Spleen (tissue), 11 donors: ENCODE data around the gene DOCK9. TPM values are rescaled to one million over a fixed set of nuclear protein-coding genes. Genes with fewer than 3 reads are reported as not detected.

Experiments used
- DNase-seq: peaks from one replicate; pipeline ENCODE4 v3.0.0-alpha.2; 2020
- H3K27ac ChIP-seq, 8 donors: fragments of 200-600 bp; sonication (generic) in 7 of 8; 1 replicate in 4 of 8; 2 replicates in 4 of 8; pipeline versions ENCODE4 v1.5.0 to v1.8.0; 2016 to 2021; ENCODE audit warnings: inconsistent platforms in 4 of 8, mild to moderate bottlenecking in 4 of 8, moderate library complexity in 1 of 8
- H3K27me3 ChIP-seq, 7 donors: fragments of 200-600 bp; sonication (generic) in 6 of 7; replicated peaks in 1 of 7; 1 replicate in 4 of 7; 2 replicates in 3 of 7; pipeline versions ENCODE4 v1.5.0 to v1.8.0; 2016 to 2021; ENCODE audit warnings: inconsistent platforms in 3 of 7, mild to moderate bottlenecking in 1 of 7
- H3K36me3 ChIP-seq, 6 donors: fragments of 200-600 bp; sonication (generic) in 5 of 6; 1 replicate in 4 of 6; 2 replicates in 2 of 6; pipeline versions ENCODE4 v1.5.0 to v1.8.0; 2016 to 2021; ENCODE audit warnings: inconsistent platforms in 2 of 6
- H3K4me1 ChIP-seq, 6 donors: fragments of 200-600 bp; sonication (generic) in 5 of 6; 1 replicate in 3 of 6; 2 replicates in 3 of 6; pipeline versions ENCODE4 v1.5.0 to v1.8.0; 2016 to 2021; ENCODE audit warnings: inconsistent platforms in 3 of 6
- H3K4me3 ChIP-seq, 8 donors: fragments of 200-600 bp; sonication (generic) in 7 of 8; 1 replicate in 4 of 8; 2 replicates in 4 of 8; pipeline versions ENCODE4 v1.5.0 to v1.8.0; 2016 to 2021; ENCODE audit warnings: inconsistent platforms in 4 of 8, mild to moderate bottlenecking in 4 of 8, moderate library complexity in 2 of 8
- H3K9me3 ChIP-seq, 8 donors: fragments of 200-600 bp; sonication (generic) in 7 of 8; 1 replicate in 4 of 8; 2 replicates in 4 of 8; pipeline versions ENCODE4 v1.5.0 to v1.8.0; 2016 to 2021; ENCODE audit warnings: inconsistent platforms in 4 of 8
- POLR2A ChIP-seq, 3 donors: fragments of 450-650 bp; IDR thresholded peaks; one replicate each; pipeline ENCODE4 v1.5.1; 2017; ENCODE audit warnings: antibody characterized with exemption in 3 of 3, mild to moderate bottlenecking in 1 of 3
- POLR2AphosphoS5 ChIP-seq, 3 donors: sonication (generic); formaldehyde crosslinking; IDR thresholded peaks; one replicate each; pipeline ENCODE4 v1.5.1; 2017; ENCODE audit warnings: antibody characterized with exemption in 3 of 3
- whole genome bisulfite sequencing, 5 donors: extraction: QIAGEN DNeasy Blood & Tissue Kit in 3 of 5; methylation state at CpG; one replicate each; pipeline versions ENCODE4 v1.1.5 to v1.1.7; 2013 to 2018; 5-methylcytosine and 5-hydroxymethylcytosine counted together
- intact Hi-C: fragments of 100-400 bp; cut with DNase I; formaldehyde crosslinking; loops from one replicate; pipeline ENCODE4 v1.15.0; 2023; ENCODE audit warnings: low total_unique reads
- polyA plus RNA-seq, 3 donors: library from polyadenylated mRNA; stranded (reverse); fragments of 200-250 nt; gene quantifications; one replicate each; pipeline ENCODE4 v1.2.1, GENCODE V29; 2013
- total RNA-seq, 7 donors: library from RNA; depleted of rRNA in 3 of 7; stranded (reverse); fragments of >200 nt in 3 of 7; fragmentation: NEBNext Ultra II Directional in 4 of 7; extraction: Animal tissue kit (Norgen Biotek cat#: 25700) in 4 of 7; gene quantifications; one replicate each; pipeline versions ENCODE4 v1.1.0 to v1.2.1, GENCODE V29; 2016 to 2021
- TF ChIP-seq, protein P1 (sequence below), 11 experiments: fragments of 200-600 bp in 7 of 11; fragments of 450-650 bp in 4 of 11; sonication (generic) in 4 of 11; IDR thresholded peaks in 8 of 11; conservative IDR thresholded peaks in 3 of 11; 1 replicate in 7 of 11; 2 replicates in 4 of 11; pipeline versions ENCODE4 v1.4.0 to v1.8.0; 2016 to 2021; ENCODE audit warnings: antibody characterized with exemption in 11 of 11, inconsistent platforms in 4 of 11, mild to moderate bottlenecking in 1 of 11
- donor health status: healthy with polysubstance abuse.
- donor health status: DM: no; HTN: no; CAD: no; lungs with moderate emphysema.
- donor health status: DM: no; HTN: no; CAD: no.
- donor health status: Bipolar disorder and iron deficiency.
- donor health status: healthy.
- donor health status: DM: no; HTN: no; CAD: no.
- donor health status: DM: yes; HTN: yes; CAD: no.

Gene DOCK9
- total and polyA plus RNA-seq, 10 donors = 6.9 to 53.3 (median 47.6) TPM

DNA sequence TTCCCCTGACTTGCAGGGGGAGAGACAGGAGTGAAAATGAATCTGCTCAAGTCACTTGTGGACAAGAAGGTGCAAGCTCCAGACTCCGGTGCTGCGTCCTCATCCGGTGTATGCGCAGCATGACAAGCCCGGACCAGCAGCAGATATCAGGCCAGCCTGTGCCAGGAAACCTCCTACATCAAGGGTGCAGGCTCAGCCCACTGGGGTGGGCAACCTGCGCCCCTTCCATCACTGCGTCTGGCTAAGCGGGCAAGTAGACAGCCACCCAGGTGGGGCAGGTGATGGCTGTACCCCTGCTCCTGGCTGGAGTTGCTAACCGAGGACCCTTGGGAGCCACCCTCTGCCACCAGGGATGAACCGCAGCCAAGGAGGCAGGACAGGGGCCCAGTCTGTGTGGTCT, 192.5 kb downstream of the DOCK9 start:
- DNase-seq = no peak
- no peaks in the 10 kb centered on the region for H3K9me3 ChIP-seq
- no peaks in the 10 kb centered on the region for H3K36me3 ChIP-seq
- WGBS, 5 donors = 87 to 95% (median 90%) methylated on average over 7 to 10 of the region's 10 CpGs
- intact Hi-C loops = no loop called here
- H3K27me3 ChIP-seq = peaks cover 0 to 23% (median 0%) of the 10 kb centered on the region in 7 donors
- no peaks in the 10 kb centered on the region for H3K4me1 ChIP-seq
- TF ChIP-seq POLR2AphosphoS5 (IDR thresholded peaks at IDR 0.05) (no peak), POLR2A (IDR thresholded peaks at IDR 0.05) (no peak)
- TF ChIP-seq, protein P1, sequence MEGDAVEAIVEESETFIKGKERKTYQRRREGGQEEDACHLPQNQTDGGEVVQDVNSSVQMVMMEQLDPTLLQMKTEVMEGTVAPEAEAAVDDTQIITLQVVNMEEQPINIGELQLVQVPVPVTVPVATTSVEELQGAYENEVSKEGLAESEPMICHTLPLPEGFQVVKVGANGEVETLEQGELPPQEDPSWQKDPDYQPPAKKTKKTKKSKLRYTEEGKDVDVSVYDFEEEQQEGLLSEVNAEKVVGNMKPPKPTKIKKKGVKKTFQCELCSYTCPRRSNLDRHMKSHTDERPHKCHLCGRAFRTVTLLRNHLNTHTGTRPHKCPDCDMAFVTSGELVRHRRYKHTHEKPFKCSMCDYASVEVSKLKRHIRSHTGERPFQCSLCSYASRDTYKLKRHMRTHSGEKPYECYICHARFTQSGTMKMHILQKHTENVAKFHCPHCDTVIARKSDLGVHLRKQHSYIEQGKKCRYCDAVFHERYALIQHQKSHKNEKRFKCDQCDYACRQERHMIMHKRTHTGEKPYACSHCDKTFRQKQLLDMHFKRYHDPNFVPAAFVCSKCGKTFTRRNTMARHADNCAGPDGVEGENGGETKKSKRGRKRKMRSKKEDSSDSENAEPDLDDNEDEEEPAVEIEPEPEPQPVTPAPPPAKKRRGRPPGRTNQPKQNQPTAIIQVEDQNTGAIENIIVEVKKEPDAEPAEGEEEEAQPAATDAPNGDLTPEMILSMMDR (IDR thresholded peaks at IDR 0.05 in 8 of 11, conservative IDR thresholded peaks at IDR 0.05 in 3 of 11) = no peak
- H3K4me3 ChIP-seq = no peak overlapping the region
- no peak overlapping the region for H3K27ac ChIP-seq

DNA sequence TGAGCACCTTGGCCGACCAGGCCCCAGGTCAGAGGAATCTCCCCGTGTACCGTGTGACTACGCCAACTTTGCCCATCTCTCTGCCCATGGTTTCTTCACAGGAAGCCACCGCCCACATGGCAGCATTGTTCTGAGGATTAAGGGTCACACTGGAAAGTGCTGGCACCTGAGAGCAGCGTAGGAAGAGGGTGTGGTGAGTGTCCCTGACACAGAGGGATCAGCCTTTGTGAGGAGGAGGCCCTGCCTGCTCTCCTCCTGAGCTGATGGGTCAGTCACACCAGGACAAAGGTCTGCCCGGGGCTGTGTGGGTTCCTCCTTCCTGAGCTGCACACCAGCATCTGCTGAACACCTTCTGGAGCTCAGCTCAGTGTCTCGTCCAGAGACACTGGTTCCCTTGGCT, 193.2 kb downstream of the DOCK9 start:
- intact Hi-C loops = no loop called here
- DNase-seq = no peak
- no peak for TF ChIP-seq POLR2A (IDR thresholded peaks at IDR 0.05)
- no peak for TF ChIP-seq POLR2AphosphoS5 (IDR thresholded peaks at IDR 0.05)
- TF ChIP-seq, protein P1 (IDR thresholded peaks at IDR 0.05 in 8 of 11, conservative IDR thresholded peaks at IDR 0.05 in 3 of 11) = no peak
- 59 to 82% (median 66%) methylated on average over 7 to 8 of the region's 8 CpGs for WGBS, 5 donors
- H3K27me3 ChIP-seq = peaks cover 0 to 23% (median 0%) of the 10 kb centered on the region in 7 donors
- H3K27ac ChIP-seq = no peak overlapping the region
- H3K4me1 ChIP-seq = no peaks in the 10 kb centered on the region
- no peak overlapping the region for H3K4me3 ChIP-seq
- H3K9me3 ChIP-seq = no peaks in the 10 kb centered on the region
- H3K36me3 ChIP-seq = no peaks in the 10 kb centered on the region

DNA sequence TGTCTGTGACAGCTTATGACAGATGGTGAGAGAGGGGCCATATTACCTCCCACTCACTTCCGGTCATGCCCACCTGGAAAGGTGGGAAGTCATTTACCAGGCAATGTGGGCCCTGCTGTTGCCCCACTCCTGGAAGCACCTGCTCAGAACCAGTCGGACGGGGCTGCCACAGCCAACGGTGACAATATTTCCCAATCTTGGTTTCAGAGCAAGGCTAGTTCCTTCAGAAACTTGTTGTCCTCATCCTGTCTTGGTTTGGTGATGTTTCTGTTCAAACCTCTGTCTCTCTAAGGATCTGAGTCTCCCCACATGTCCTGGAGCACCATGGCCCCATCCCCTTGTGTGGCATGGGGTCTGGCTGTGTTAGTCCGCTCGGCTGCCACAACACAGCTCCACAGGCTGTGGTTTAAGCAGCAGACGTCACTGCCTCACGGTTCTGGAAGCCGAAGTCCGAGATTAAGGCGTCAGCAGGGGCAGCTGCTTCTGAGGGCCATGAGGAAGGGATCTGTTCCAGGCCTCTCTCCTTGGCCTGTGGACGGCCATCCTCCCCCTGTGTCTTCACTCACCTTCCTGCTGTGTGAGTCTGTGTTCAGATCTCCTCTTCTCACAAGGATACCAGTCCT, 193.9 kb downstream of the DOCK9 start:
- no peaks in the 10 kb centered on the region for H3K9me3 ChIP-seq
- no peak overlapping the region for H3K4me3 ChIP-seq
- no peak for DNase-seq
- H3K4me1 ChIP-seq = no peaks in the 10 kb centered on the region
- WGBS, 5 donors = 74 to 89% (median 77%) methylated on average over 12 of the region's 12 CpGs
- intact Hi-C loops = no loop called here
- TF ChIP-seq POLR2A (IDR thresholded peaks at IDR 0.05) (no peak), POLR2AphosphoS5 (IDR thresholded peaks at IDR 0.05) (no peak)
- TF ChIP-seq, protein P1 (IDR thresholded peaks at IDR 0.05 in 8 of 11, conservative IDR thresholded peaks at IDR 0.05 in 3 of 11) = no peak
- no peaks in the 10 kb centered on the region for H3K36me3 ChIP-seq
- peaks cover 0 to 28% (median 0%) of the 10 kb centered on the region in 7 donors for H3K27me3 ChIP-seq
- no peak overlapping the region for H3K27ac ChIP-seq

DNA sequence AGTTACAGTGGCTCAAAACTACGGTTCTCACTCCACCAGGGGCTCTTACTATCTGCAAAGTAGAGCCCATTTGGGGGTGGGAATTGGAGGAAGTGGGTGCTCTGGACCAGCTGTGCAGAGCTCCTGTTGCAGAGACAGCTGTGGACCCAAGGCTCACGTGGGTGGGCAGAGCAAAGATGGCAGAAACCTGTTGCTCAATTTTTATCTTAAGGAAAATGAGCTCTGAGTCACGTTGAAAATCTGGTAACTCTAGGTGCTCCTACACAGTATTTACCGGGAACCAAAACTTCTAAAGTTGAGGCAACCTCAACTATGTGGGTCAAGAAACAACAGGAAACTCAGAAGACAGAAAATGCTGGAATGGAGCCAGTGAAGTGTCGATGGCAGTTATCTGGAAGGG, 195.2 kb downstream of the DOCK9 start:
- WGBS, 5 donors = 52 to 65% (median 54%) methylated on average over 5 of the region's 5 CpGs
- Histone ChIP-seq H3K36me3 (no peaks in the 10 kb centered on the region), H3K4me3 (no peak overlapping the region), H3K9me3 (no peaks in the 10 kb centered on the region), H3K27ac (no peak overlapping the region), H3K4me1 (no peaks in the 10 kb centered on the region), H3K27me3 (peaks cover 0 to 21% (median 0%) of the 10 kb centered on the region in 7 donors)
- TF ChIP-seq, protein P1 (IDR thresholded peaks at IDR 0.05 in 8 of 11, conservative IDR thresholded peaks at IDR 0.05 in 3 of 11) = no peak
- no peak for TF ChIP-seq POLR2A (IDR thresholded peaks at IDR 0.05)
- TF ChIP-seq POLR2AphosphoS5 (IDR thresholded peaks at IDR 0.05) = no peak
- intact Hi-C loops = no loop called here
- no peak for DNase-seq
